ENCODE measurements around the gene RNF144B. TPM values are rescaled to one million over a fixed set of nuclear protein-coding genes. Genes with fewer than 3 reads are reported as not detected.

RNF144B gene
- total RNA-seq, 1 experiment from 2014 or later: 30.7 TPM

GRCh38 chr6:18510644-18511033 is 123.5 kb downstream of the RNF144B start:
- in situ Hi-C loops (cut with HindIII; ENCODE audit: low pct_unique_long_range_greater_than_20kb, low sequenced_read_pairs): no loop called here
- no peak for DNase-seq (ENCODE audit: low read depth)

- no peak for DNase-seq (ENCODE audit: low read depth)
- in situ Hi-C loops (cut with HindIII; ENCODE audit: low pct_unique_long_range_greater_than_20kb, low sequenced_read_pairs): no loop called here
These were observed 124.1 kb downstream of the RNF144B start for GRCh38 chr6:18511211-18511610.

GRCh38 chr6:18513253-18513798 is 126.2 kb downstream of the RNF144B start:
- DNase-seq (ENCODE audit: low read depth): no peak
- in situ Hi-C loops (cut with HindIII; ENCODE audit: low pct_unique_long_range_greater_than_20kb, low sequenced_read_pairs): no loop called here

- in situ Hi-C loops (cut with HindIII; ENCODE audit: low pct_unique_long_range_greater_than_20kb, low sequenced_read_pairs): no loop called here
- no peak for DNase-seq (ENCODE audit: low read depth)
These were observed 127.0 kb downstream of the RNF144B start for GRCh38 chr6:18514180-18514579.

- no peak for DNase-seq (ENCODE audit: low read depth)
- in situ Hi-C loops (cut with HindIII; ENCODE audit: low pct_unique_long_range_greater_than_20kb, low sequenced_read_pairs): no loop called here
These were observed 128.6 kb downstream of the RNF144B start for GRCh38 chr6:18515767-18516166.

Other genes starting within 250 kb of the RNF144B start
- 11.7 and 14.0 TPM in 2 replicates for gene TPMT, start 232.3 kb upstream of the RNF144B start, total RNA-seq (2014; rRNA removed; shearing (Covaris generic); ENCODE audit: low replicate concordance)
- 10.1 and 11.6 TPM in 2 replicates for gene KDM1B, start 231.9 kb upstream of the RNF144B start, total RNA-seq (2014; rRNA removed; shearing (Covaris generic); ENCODE audit: low replicate concordance)
- gene DEK, start 122.8 kb upstream of the RNF144B start, total RNA-seq (2014; rRNA removed; shearing (Covaris generic); ENCODE audit: low replicate concordance): 153 and 164 TPM in 2 replicates